ENCODE measurements around the gene MRPS31. TPM values are rescaled to one million over a fixed set of nuclear protein-coding genes. Genes with fewer than 3 reads are reported as not detected.

MRPS31 gene
- total and polyA plus RNA-seq, 4 donors: 13.4 to 17.6 (median 16.0) TPM

DNA sequence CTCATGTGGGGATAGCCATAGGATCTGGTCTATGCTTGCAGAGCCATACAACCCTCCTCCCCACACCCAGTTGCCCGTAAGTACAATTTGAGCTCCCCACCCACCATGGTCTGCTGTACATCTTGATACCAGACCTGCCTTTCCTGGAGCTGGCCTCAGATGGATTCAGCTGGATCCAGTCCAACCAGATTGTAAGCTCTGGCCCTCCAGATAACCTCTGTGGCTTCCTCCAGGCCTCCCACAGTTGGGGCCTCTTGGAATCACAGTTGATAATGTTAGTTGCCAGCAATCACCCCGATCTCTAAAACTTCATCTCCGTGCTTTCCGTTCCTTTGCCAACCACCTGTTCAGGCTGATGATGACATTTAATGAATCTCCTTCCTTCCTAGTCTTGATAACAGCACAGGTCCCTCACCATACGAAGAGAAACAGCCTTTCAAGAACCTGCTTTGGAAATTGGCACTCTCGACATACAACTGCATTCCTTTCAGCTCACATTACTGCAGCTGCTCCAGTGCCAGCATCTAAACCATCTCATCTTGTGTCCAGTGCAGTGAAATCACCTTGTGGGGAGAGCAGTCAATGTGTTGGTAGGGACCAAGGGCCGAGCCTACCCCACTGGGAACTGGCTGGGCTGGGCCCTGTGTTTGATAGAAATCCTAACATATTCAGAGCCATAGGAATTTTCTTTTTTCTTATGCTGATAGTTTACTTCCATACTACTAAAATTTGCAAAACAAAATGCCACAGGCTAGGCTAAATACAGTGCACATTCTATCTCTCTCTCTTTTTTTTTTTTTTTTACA is 89.4 kb downstream of the MRPS31 start:
- H3K27me3 ChIP-seq (ENCODE audit: control insufficient read depth in 4 of 4, insufficient read depth in 4 of 4, low read length in 3 of 4): no peaks in the 10 kb centered on the region
- H3K9ac ChIP-seq (ENCODE audit: low read depth in 1 of 2, low read length in 2 of 2): no peak overlapping the region
- no peak overlapping the region for H3K4me3 ChIP-seq (ENCODE audit: low read depth in 1 of 3, low read length in 3 of 3)
- TF ChIP-seq TAF1 (conservative IDR thresholded peaks at IDR 0.05) (no peak), RXRA (IDR thresholded peaks at IDR 0.05) (no peak), ATF3 (IDR thresholded peaks at IDR 0.05) (no peak), HNF4G (IDR thresholded peaks at IDR 0.05) (no peak), NR2F2 (IDR thresholded peaks at IDR 0.05) (peak; percentile 52)
- WGBS: 79% methylated on average over 7 of the region's 7 CpGs
- DNase-seq (ENCODE audit: low spot score): peak; percentile 38
- H3K9me3 ChIP-seq (ENCODE audit: control insufficient read depth in 4 of 4, low read length in 3 of 4): no peaks in the 10 kb centered on the region
- H3K36me3 ChIP-seq (ENCODE audit: control insufficient read depth in 4 of 4, insufficient read depth in 3 of 4, low read depth in 1 of 4, low read length in 3 of 4): no peaks in the 10 kb centered on the region
- no peak overlapping the region for H3K27ac ChIP-seq (ENCODE audit: low read depth in 1 of 2, low read length in 2 of 2)
- no peaks in the 10 kb centered on the region for H3K4me1 ChIP-seq (ENCODE audit: control insufficient read depth in 4 of 4, insufficient read depth in 4 of 4, low read length in 3 of 4)

DNA sequence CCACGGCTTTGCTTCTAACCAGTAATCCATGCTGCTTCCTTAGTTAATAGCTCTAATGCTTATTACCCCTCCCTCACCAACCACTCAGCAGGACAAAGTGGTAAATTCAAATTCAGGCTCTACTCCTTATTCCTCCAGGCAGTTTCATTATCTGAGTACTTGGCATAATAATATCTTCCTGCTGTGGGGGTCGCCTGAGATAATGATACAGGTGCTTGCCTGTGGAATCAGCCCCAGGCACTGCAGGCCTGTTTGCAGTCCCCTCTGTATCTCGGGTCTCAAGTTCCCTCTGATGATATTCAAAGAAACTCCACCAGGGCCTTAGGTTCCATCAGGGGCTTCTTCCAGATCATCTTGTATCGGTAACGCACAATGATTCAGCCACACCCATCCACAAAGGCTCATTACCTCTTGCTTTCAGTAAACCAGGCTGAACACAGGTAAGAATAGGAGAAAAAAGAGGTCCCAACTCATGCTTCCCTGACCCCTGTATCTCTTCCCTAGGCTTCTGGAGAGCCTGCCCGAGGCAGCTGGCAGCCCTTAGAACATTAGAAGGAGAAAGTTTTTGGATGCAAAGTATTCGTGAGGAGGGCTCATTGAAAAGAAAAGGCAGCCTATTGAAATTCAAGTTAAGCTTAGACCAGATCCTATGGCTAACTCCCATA is 90.2 kb downstream of the MRPS31 start:
- Histone ChIP-seq H3K36me3 (ENCODE audit: control insufficient read depth in 4 of 4, insufficient read depth in 3 of 4, low read depth in 1 of 4, low read length in 3 of 4) (no peaks in the 10 kb centered on the region), H3K4me3 (ENCODE audit: low read depth in 1 of 3, low read length in 3 of 3) (no peak overlapping the region), H3K27ac (ENCODE audit: low read depth in 1 of 2, low read length in 2 of 2) (no peak overlapping the region), H3K9me3 (ENCODE audit: control insufficient read depth in 4 of 4, low read length in 3 of 4) (no peaks in the 10 kb centered on the region), H3K27me3 (ENCODE audit: control insufficient read depth in 4 of 4, insufficient read depth in 4 of 4, low read length in 3 of 4) (no peaks in the 10 kb centered on the region), H3K9ac (ENCODE audit: low read depth in 1 of 2, low read length in 2 of 2) (no peak overlapping the region), H3K4me1 (ENCODE audit: control insufficient read depth in 4 of 4, insufficient read depth in 4 of 4, low read length in 3 of 4) (no peaks in the 10 kb centered on the region)
- WGBS: 93% methylated on average over 7 of the region's 7 CpGs
- TF ChIP-seq, protein P1, sequence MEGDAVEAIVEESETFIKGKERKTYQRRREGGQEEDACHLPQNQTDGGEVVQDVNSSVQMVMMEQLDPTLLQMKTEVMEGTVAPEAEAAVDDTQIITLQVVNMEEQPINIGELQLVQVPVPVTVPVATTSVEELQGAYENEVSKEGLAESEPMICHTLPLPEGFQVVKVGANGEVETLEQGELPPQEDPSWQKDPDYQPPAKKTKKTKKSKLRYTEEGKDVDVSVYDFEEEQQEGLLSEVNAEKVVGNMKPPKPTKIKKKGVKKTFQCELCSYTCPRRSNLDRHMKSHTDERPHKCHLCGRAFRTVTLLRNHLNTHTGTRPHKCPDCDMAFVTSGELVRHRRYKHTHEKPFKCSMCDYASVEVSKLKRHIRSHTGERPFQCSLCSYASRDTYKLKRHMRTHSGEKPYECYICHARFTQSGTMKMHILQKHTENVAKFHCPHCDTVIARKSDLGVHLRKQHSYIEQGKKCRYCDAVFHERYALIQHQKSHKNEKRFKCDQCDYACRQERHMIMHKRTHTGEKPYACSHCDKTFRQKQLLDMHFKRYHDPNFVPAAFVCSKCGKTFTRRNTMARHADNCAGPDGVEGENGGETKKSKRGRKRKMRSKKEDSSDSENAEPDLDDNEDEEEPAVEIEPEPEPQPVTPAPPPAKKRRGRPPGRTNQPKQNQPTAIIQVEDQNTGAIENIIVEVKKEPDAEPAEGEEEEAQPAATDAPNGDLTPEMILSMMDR (IDR thresholded peaks at IDR 0.05; ENCODE audit: low read depth, low read length, missing input control): no peak
- TF ChIP-seq, protein P2, sequence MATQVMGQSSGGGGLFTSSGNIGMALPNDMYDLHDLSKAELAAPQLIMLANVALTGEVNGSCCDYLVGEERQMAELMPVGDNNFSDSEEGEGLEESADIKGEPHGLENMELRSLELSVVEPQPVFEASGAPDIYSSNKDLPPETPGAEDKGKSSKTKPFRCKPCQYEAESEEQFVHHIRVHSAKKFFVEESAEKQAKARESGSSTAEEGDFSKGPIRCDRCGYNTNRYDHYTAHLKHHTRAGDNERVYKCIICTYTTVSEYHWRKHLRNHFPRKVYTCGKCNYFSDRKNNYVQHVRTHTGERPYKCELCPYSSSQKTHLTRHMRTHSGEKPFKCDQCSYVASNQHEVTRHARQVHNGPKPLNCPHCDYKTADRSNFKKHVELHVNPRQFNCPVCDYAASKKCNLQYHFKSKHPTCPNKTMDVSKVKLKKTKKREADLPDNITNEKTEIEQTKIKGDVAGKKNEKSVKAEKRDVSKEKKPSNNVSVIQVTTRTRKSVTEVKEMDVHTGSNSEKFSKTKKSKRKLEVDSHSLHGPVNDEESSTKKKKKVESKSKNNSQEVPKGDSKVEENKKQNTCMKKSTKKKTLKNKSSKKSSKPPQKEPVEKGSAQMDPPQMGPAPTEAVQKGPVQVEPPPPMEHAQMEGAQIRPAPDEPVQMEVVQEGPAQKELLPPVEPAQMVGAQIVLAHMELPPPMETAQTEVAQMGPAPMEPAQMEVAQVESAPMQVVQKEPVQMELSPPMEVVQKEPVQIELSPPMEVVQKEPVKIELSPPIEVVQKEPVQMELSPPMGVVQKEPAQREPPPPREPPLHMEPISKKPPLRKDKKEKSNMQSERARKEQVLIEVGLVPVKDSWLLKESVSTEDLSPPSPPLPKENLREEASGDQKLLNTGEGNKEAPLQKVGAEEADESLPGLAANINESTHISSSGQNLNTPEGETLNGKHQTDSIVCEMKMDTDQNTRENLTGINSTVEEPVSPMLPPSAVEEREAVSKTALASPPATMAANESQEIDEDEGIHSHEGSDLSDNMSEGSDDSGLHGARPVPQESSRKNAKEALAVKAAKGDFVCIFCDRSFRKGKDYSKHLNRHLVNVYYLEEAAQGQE (IDR thresholded peaks at IDR 0.05): no peak
- no peak for TF ChIP-seq SP1 (IDR thresholded peaks at IDR 0.05)
- DNase-seq (ENCODE audit: low spot score): no peak

DNA sequence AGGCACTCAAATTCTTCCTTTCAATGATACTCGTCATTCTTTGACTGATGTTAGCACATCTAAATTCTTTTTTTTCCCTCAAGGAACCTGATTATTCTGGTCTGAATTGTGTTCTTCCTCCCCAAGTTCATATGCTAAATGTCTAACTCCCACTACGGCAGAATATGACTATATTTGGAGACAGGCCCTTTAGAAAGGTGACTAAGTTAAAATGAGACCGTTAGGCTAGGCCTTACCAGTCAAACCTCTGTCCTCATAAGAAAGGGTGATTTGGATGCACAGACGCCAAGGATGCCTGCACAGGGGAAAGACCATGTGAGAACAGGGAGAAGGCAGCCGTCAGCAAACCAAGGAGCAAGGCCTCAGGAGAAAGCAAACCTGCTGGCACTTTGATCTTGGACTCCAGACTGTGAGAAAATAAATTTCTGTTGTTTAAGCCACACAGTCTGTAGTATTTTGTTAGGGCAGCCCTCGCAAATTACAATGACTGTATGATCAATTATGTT is 91.5 kb downstream of the MRPS31 start:
- H3K9ac ChIP-seq (ENCODE audit: low read depth in 1 of 2, low read length in 2 of 2): no peak overlapping the region
- no peaks in the 10 kb centered on the region for H3K9me3 ChIP-seq (ENCODE audit: control insufficient read depth in 4 of 4, low read length in 3 of 4)
- DNase-seq (ENCODE audit: low spot score): no peak
- no peak overlapping the region for H3K27ac ChIP-seq (ENCODE audit: low read depth in 1 of 2, low read length in 2 of 2)
- H3K4me3 ChIP-seq (ENCODE audit: low read depth in 1 of 3, low read length in 3 of 3): no peak overlapping the region
- H3K4me1 ChIP-seq (ENCODE audit: control insufficient read depth in 4 of 4, insufficient read depth in 4 of 4, low read length in 3 of 4): no peaks in the 10 kb centered on the region
- 95% methylated on average over 6 of the region's 6 CpGs for WGBS
- H3K27me3 ChIP-seq (ENCODE audit: control insufficient read depth in 4 of 4, insufficient read depth in 4 of 4, low read length in 3 of 4): no peaks in the 10 kb centered on the region
- TF ChIP-seq, protein P2 (IDR thresholded peaks at IDR 0.05): no peak
- TF ChIP-seq JUND (IDR thresholded peaks at IDR 0.05): no peak
- no peak for TF ChIP-seq RXRA (IDR thresholded peaks at IDR 0.05)
- TF ChIP-seq HNF4A (conservative IDR thresholded peaks at IDR 0.05): no peak
- no peak for TF ChIP-seq GABPA (IDR thresholded peaks at IDR 0.05 in 1 of 2, conservative IDR thresholded peaks at IDR 0.05 in 1 of 2)
- no peak for TF ChIP-seq ZBTB33 (IDR thresholded peaks at IDR 0.05)
- no peak for TF ChIP-seq HNF4G (IDR thresholded peaks at IDR 0.05)
- no peak for TF ChIP-seq SP1 (IDR thresholded peaks at IDR 0.05)
- no peaks in the 10 kb centered on the region for H3K36me3 ChIP-seq (ENCODE audit: control insufficient read depth in 4 of 4, insufficient read depth in 3 of 4, low read depth in 1 of 4, low read length in 3 of 4)
